GM12878 (cell line): ENCODE measurements around the gene OPCML. TPM values are rescaled to one million over a fixed set of nuclear protein-coding genes. Genes with fewer than 3 reads are reported as not detected.

Source experiments
- ATAC-seq: fragments of 200-7000 bp; cut with Tn5 transposase; 3 replicates; pipeline ENCODE4 v1.9.1; 2020; ENCODE audit warnings: mild to moderate bottlenecking, moderate library complexity
- BruUV-seq: library from RNA; stranded (reverse); fragments of 400-500 nt; replicated peaks from 2 replicates; lab custom pipeline; 2021; lab: Mats Ljungman, UMichigan
- CTCF ChIA-PET: fragments of 300-600 bp; sonication (Branson Sonifier 250); formaldehyde crosslinking; extraction: SDS; loops from one replicate; lab custom pipeline; 2021; ENCODE audit warnings: inconsistent platforms; lab: Yijun Ruan, JAX
- POLR2A ChIA-PET: fragments of 350-600 bp; formaldehyde crosslinking; extraction: SDS; loops from one replicate; lab custom pipeline; 2021; ENCODE audit warnings: inconsistent platforms; lab: Charles Lee
- RAD21 ChIA-PET: fragments of 300-600 bp; sonication (Branson Sonifier 250); formaldehyde crosslinking; loops from one replicate; lab custom pipeline; 2023; ENCODE audit warnings: antibody characterized with exemption; ENCODE audit not compliant: unreplicated experiment; lab: Charles Lee
- SMC1A ChIA-PET: fragments of 300-600 bp; sonication (Branson Sonifier 250); formaldehyde crosslinking; loops from one replicate; lab custom pipeline; 2023; ENCODE audit not compliant: unreplicated experiment, uncharacterized antibody; lab: Charles Lee
- DNase-seq: peaks from one replicate; pipeline ENCODE4 v3.0.0-alpha.2; 2011; ENCODE audit warnings: low read depth, low spot score
- FAIRE-seq: peaks from 3 replicates; lab custom pipeline; 2011; peaks lifted over from hg19 to GRCh38; lab: Jason Lieb, UNC
- H2AFZ ChIP-seq: 2 replicates; pipeline ENCODE4 v1.6.0; 2011; ENCODE audit warnings: low read depth, low read length, control low read depth; ENCODE audit not compliant: control insufficient read depth
- H3K27ac ChIP-seq: 2 replicates; pipeline ENCODE4 v1.5.1; 2011; ENCODE audit warnings: control low read depth; ENCODE audit not compliant: control insufficient read depth, insufficient read depth
- H3K27me3 ChIP-seq, 2 experiments: replicated peaks in 1 of 2; 2 replicates each; pipeline versions ENCODE4 v1.6.0 to v1.6.1; 2011; ENCODE audit warnings: low read length in 1 of 2; ENCODE audit not compliant: control insufficient read depth in 2 of 2, insufficient read depth in 2 of 2
- H3K36me3 ChIP-seq, 2 experiments: 2 replicates each; pipeline ENCODE4 v1.5.1; 2011; ENCODE audit warnings: low read length in 1 of 2; ENCODE audit not compliant: control insufficient read depth in 2 of 2, insufficient read depth in 2 of 2
- H3K4me1 ChIP-seq: 2 replicates; pipeline ENCODE4 v1.6.1; 2011; ENCODE audit warnings: mild to moderate bottlenecking, low read length, moderate library complexity, mixed read lengths; ENCODE audit not compliant: control insufficient read depth, insufficient read depth
- H3K4me2 ChIP-seq: 2 replicates; pipeline ENCODE4 v1.6.0; 2011; ENCODE audit warnings: control low read depth; ENCODE audit not compliant: control insufficient read depth, insufficient read depth
- H3K4me3 ChIP-seq: fragments of 200-600 bp; sonication (generic); 2 replicates; pipeline ENCODE4 v1.5.1; 2016
- H3K79me2 ChIP-seq: 2 replicates; pipeline ENCODE4 v1.6.0; 2011; ENCODE audit warnings: low read length; ENCODE audit not compliant: control insufficient read depth, insufficient read depth
- H3K9ac ChIP-seq: 2 replicates; pipeline ENCODE4 v1.8.0; 2011; ENCODE audit warnings: low read length, control low read depth, mixed read lengths; ENCODE audit not compliant: control insufficient read depth, insufficient read depth
- H3K9me3 ChIP-seq: replicated peaks from 3 replicates; pipeline ENCODE4 v1.5.1; 2011; ENCODE audit warnings: mild to moderate bottlenecking, low read length; ENCODE audit not compliant: control insufficient read depth, insufficient read depth
- H4K20me1 ChIP-seq: 2 replicates; pipeline ENCODE4 v1.6.0; 2011; ENCODE audit not compliant: control insufficient read depth, insufficient read depth
- CREM ChIP-seq: IDR thresholded peaks from 2 replicates; pipeline ENCODE4 v1.6.1; 2014; ENCODE audit warnings: antibody characterized with exemption, low read depth
- E2F4 ChIP-seq: IDR thresholded peaks from 2 replicates; pipeline ENCODE4 v1.6.1; 2012; ENCODE audit warnings: low read depth, low read length, improper control_type of control experiment
- IKZF2 ChIP-seq, 2 experiments: fragments of 450-650 bp; IDR thresholded peaks; 2 replicates each; pipeline ENCODE4 v1.6.1; 2017; ENCODE audit warnings: mild to moderate bottlenecking in 2 of 2, moderate library complexity in 2 of 2
- PAX8 ChIP-seq: fragments of 450-650 bp; IDR thresholded peaks from 2 replicates; pipeline ENCODE4 v1.6.1; 2017; ENCODE audit warnings: mild to moderate bottlenecking, moderate library complexity
- STAT1 ChIP-seq: fragments of 450-650 bp; conservative IDR thresholded peaks from 2 replicates; pipeline ENCODE4 v1.6.1; 2014; ENCODE audit warnings: antibody characterized with exemption, mild to moderate bottlenecking
- ZNF217 ChIP-seq: fragments of 450-650 bp; IDR thresholded peaks from 2 replicates; pipeline ENCODE4 v1.6.1; 2017; ENCODE audit warnings: antibody characterized with exemption, mild to moderate bottlenecking
- WGBS: methylation state at CpG from one replicate; pipeline ENCODE4 v1.1.6; 2016; ENCODE audit warnings: low lambda C conversion rate; ENCODE audit not compliant: insufficient replicate concordance, insufficient coverage; ENCODE audit errors: missing lambda C conversion rate; 5-methylcytosine and 5-hydroxymethylcytosine counted together
- in situ Hi-C: fragments of 300-500 bp; cut with MboI; formaldehyde crosslinking; loops from 9 replicates; pipeline ENCODE4 v1.14.3; 2018; ENCODE audit warnings: mixed read lengths
- intact Hi-C: fragments of 100-400 bp; cut with micrococcal nuclease; formaldehyde crosslinking; loops from one replicate; pipeline ENCODE4 v1.14.2; 2022; ENCODE audit not compliant: unreplicated experiment
- polyA plus RNA-seq, 11 experiments: library from polyadenylated mRNA; depleted of rRNA in 4 of 11; unstranded in 6 of 11; stranded (reverse) in 5 of 11; fragments of >200 nt; fragmentation: Nextera tagmentation in 4 of 11; fragmentation: Illumina TruSeq in 1 of 11; extraction: Ambion mirVana in 4 of 11; extraction: Trizol in 1 of 11; gene quantifications; 1 replicate in 1 of 11; 2 replicates in 10 of 11; pipeline versions ENCODE4 v1.2.1 to v1.2.3, GENCODE V29; 2011 to 2016; ENCODE audit warnings: inconsistent platforms in 2 of 11, missing spikeins in 2 of 11, low read depth in 1 of 11
- total RNA-seq, 4 experiments: library from RNA; depleted of rRNA in 3 of 4; stranded (reverse); fragments of >200 nt in 3 of 4; fragmentation: Illumina TruSeq in 1 of 4; extraction: Trizol in 1 of 4; gene quantifications; 2 replicates each; pipeline versions ENCODE4 v1.2.1 to v1.2.3, GENCODE V29; 2013 to 2021

Gene OPCML
- total and polyA plus RNA-seq, 10 of the 15 experiments (the other 5 are each of a cell fraction or from before 2014, with no cell fraction given) = 0.84 TPM; not detected in 9

GRCh38 chr11:132790971-132791370 is 741.3 kb downstream of the OPCML start (continued):
- TF ChIP-seq STAT1 (no peak), PAX8 (no peak)

DNA sequence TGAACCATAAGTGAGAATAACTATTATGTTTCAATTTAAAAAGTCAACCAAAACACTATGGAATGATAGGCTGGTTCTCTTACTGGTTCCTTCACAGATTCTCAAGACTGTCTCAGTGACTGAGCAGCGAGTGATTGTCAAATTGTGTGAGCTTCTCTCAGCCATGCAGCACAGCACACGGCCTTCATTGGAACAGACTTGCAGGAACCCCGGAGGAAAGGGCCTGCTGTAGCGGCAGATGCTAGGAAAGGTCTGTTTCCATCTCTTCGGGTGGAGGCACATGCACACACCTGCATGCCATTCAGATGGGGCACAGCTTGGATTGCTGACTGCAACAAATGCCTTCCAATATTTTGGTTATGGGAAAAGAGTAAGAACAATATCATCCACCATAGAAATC is 741.8 kb downstream of the OPCML start:
- WGBS = 41% methylated on average over 5 of the region's 5 CpGs
- ChIA-PET CTCF (no interaction called here), SMC1A (no interaction called here), RAD21 (no interaction called here), POLR2A (no interaction called here)
- Histone ChIP-seq H2AFZ (no peak overlapping the region), H3K27me3 (no peaks in the 10 kb centered on the region), H3K27ac (no peak overlapping the region), H4K20me1 (no peaks in the 10 kb centered on the region), H3K4me2 (no peak overlapping the region), H3K9ac (no peak overlapping the region), H3K4me3 (no peak overlapping the region), H3K79me2 (no peaks in the 10 kb centered on the region), H3K4me1 (no peaks in the 10 kb centered on the region), H3K36me3 (no peaks in the 10 kb centered on the region), H3K9me3 (no peaks in the 10 kb centered on the region)
- in situ Hi-C loops (no loop called here), intact Hi-C loops (no loop called here)
- DNase-seq (no peak), FAIRE-seq (no peak), ATAC-seq (no peak)
- no TSS peak for BruUV-seq
- TF ChIP-seq E2F4 = no peak
- TF ChIP-seq ZNF217 = no peak
- TF ChIP-seq IKZF2 (IDR thresholded peaks at IDR 0.05) = no peak
- TF ChIP-seq CREM = no peak
- TF ChIP-seq, all 136 proteins: peak for 0
